Spleen (tissue), 7 donors: ENCODE data around the gene PTK7.

Source experiments
- POLR2A ChIP-seq, 3 donors: fragments of 450-650 bp; IDR thresholded peaks; one replicate each; pipeline ENCODE4 v1.5.1; 2017; ENCODE audit warnings: antibody characterized with exemption in 3 of 3, mild to moderate bottlenecking in 1 of 3
- POLR2AphosphoS5 ChIP-seq, 3 donors: sonication (generic); formaldehyde crosslinking; IDR thresholded peaks; one replicate each; pipeline ENCODE4 v1.5.1; 2017; ENCODE audit warnings: antibody characterized with exemption in 3 of 3
- TF ChIP-seq, protein P1 (sequence below), 11 experiments: fragments of 200-600 bp in 7 of 11; fragments of 450-650 bp in 4 of 11; sonication (generic) in 4 of 11; IDR thresholded peaks in 8 of 11; conservative IDR thresholded peaks in 3 of 11; 1 replicate in 7 of 11; 2 replicates in 4 of 11; pipeline versions ENCODE4 v1.4.0 to v1.8.0; 2016 to 2021; ENCODE audit warnings: antibody characterized with exemption in 11 of 11, inconsistent platforms in 4 of 11, mild to moderate bottlenecking in 1 of 11
- donor health status: DM: no; HTN: no; CAD: no; lungs with moderate emphysema.
- donor health status: DM: no; HTN: no; CAD: no.
- donor health status: DM: no; HTN: no; CAD: no.

DNA sequence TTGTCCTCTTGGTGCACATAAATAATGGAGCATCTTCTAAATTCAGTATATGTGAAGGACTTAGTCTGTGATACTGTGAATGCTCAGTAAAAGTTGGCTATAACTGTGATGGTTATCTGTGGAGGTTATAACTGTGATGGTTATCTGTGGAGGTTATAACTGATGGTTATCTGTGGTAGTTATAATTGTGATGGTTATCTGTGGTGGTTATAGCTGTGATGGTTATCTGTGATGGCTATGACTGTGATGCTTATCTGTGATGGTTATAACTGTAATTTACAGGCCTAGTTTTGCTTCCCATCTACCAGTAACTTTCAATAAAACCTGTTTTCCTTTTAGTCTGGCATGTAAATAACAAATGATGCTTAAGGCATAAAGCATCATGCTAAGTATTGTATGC lies 16.5 kb downstream of the PTK7 start:
- TF ChIP-seq POLR2AphosphoS5 (IDR thresholded peaks at IDR 0.05) (no peak), POLR2A (IDR thresholded peaks at IDR 0.05) (no peak)
- TF ChIP-seq, protein P1, sequence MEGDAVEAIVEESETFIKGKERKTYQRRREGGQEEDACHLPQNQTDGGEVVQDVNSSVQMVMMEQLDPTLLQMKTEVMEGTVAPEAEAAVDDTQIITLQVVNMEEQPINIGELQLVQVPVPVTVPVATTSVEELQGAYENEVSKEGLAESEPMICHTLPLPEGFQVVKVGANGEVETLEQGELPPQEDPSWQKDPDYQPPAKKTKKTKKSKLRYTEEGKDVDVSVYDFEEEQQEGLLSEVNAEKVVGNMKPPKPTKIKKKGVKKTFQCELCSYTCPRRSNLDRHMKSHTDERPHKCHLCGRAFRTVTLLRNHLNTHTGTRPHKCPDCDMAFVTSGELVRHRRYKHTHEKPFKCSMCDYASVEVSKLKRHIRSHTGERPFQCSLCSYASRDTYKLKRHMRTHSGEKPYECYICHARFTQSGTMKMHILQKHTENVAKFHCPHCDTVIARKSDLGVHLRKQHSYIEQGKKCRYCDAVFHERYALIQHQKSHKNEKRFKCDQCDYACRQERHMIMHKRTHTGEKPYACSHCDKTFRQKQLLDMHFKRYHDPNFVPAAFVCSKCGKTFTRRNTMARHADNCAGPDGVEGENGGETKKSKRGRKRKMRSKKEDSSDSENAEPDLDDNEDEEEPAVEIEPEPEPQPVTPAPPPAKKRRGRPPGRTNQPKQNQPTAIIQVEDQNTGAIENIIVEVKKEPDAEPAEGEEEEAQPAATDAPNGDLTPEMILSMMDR (IDR thresholded peaks at IDR 0.05 in 8 of 11, conservative IDR thresholded peaks at IDR 0.05 in 3 of 11): no peak
